ENCODE data around the gene CALML5. TPM values are rescaled to one million over a fixed set of nuclear protein-coding genes. Genes with fewer than 3 reads are reported as not detected.
A peak's percentile ranks its signal among the peaks of the same experiment; 100 is the strongest.

The CALML5 gene
- total and polyA plus RNA-seq, 5 donors from 2014 or later, result not detected

DNA sequence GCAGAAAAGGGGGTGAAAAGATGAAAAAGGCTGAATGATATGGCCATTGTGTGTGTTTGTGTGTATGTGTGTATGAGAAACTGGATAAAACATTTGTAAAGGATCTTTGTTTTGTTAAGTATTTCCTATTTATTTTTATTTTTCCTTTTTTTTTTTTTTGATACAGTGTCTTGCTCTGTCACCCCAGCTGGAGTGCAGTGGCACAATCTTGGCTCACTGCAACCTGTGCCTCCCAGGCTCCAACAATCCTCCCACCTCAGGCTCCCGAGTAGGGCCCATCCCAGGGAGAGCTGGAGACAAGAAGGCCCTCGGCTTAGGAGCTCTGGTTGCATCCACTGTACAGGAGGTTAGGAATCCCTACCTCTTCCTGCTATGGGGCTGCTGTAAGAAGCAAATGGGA lies 6.9 kb upstream of the CALML5 start:
- Mint-ChIP-seq H3K4me3 (no peak overlapping the region), H3K9me3 (no peaks in the 10 kb centered on the region)

GRCh38 chr10:5504146-5505072 lies 5.0 kb upstream of the CALML5 start:
- Histone ChIP-seq H3K36me3 (ENCODE audit: control insufficient read depth, insufficient read depth, low read length) (no peaks in the 10 kb centered on the region), H3K4me1 (ENCODE audit: control insufficient read depth, insufficient read depth, low read length, poor library complexity, severe bottlenecking) (no peaks in the 10 kb centered on the region), H3K4me3 (ENCODE audit: low read depth, low read length) (no peak overlapping the region), H3K9me3 (ENCODE audit: control insufficient read depth in 2 of 2, low read length in 2 of 2) (no peaks in the 10 kb centered on the region), H3K27ac (ENCODE audit: insufficient read depth, low read length, poor library complexity, severe bottlenecking) (no peak overlapping the region), H3K27me3 (ENCODE audit: control insufficient read depth, insufficient read depth, low read length) (no peaks in the 10 kb centered on the region)
- DNase-seq (no peak), ATAC-seq (ENCODE audit: low read depth in 2 of 2) (no peak)
- Mint-ChIP-seq H3K27ac (no peak overlapping the region), H3K27me3 (peaks cover 14% of the 10 kb centered on the region), H3K4me3 (no peak overlapping the region), H3K36me3 (no peaks in the 10 kb centered on the region), H3K4me1 (no peaks in the 10 kb centered on the region), H3K9me3 (no peaks in the 10 kb centered on the region)

More for the DNA sequence above, 6.9 kb upstream of the CALML5 start:
- no peaks in the 10 kb centered on the region for H3K27me3 ChIP-seq (ENCODE audit: control insufficient read depth, insufficient read depth, low read length)
- H3K27ac Mint-ChIP-seq, result peak overlapping the region in 1 of 3 donors; percentile 59
- no peaks in the 10 kb centered on the region for H3K36me3 Mint-ChIP-seq
- H3K27ac ChIP-seq (ENCODE audit: insufficient read depth, low read length, poor library complexity, severe bottlenecking), result no peak overlapping the region
- no peaks in the 10 kb centered on the region for H3K4me1 ChIP-seq (ENCODE audit: control insufficient read depth, insufficient read depth, low read length, poor library complexity, severe bottlenecking)
- H3K36me3 ChIP-seq (ENCODE audit: control insufficient read depth, insufficient read depth, low read length), result no peaks in the 10 kb centered on the region
- no peak for ATAC-seq (ENCODE audit: low read depth in 2 of 2)
- H3K4me3 ChIP-seq (ENCODE audit: low read depth, low read length), result no peak overlapping the region
- H3K9me3 ChIP-seq (ENCODE audit: control insufficient read depth in 2 of 2, low read length in 2 of 2), result no peaks in the 10 kb centered on the region
- no peaks in the 10 kb centered on the region for H3K4me1 Mint-ChIP-seq
- peaks cover 18% of the 10 kb centered on the region for H3K27me3 Mint-ChIP-seq
- no peak for DNase-seq

GRCh38 chr10:5503477-5503835 lies 4.1 kb upstream of the CALML5 start:
- no peak overlapping the region for H3K27ac ChIP-seq (ENCODE audit: insufficient read depth, low read length, poor library complexity, severe bottlenecking)
- Mint-ChIP-seq H3K27me3 (peaks cover 10% of the 10 kb centered on the region), H3K4me3 (no peak overlapping the region), H3K27ac (no peak overlapping the region), H3K36me3 (no peaks in the 10 kb centered on the region), H3K4me1 (no peaks in the 10 kb centered on the region), H3K9me3 (no peaks in the 10 kb centered on the region)
- no peak overlapping the region for H3K4me3 ChIP-seq (ENCODE audit: low read depth, low read length)
- DNase-seq, result no peak
- H3K9me3 ChIP-seq (ENCODE audit: control insufficient read depth in 2 of 2, low read length in 2 of 2), result no peaks in the 10 kb centered on the region
- no peaks in the 10 kb centered on the region for H3K27me3 ChIP-seq (ENCODE audit: control insufficient read depth, insufficient read depth, low read length)
- no peak for ATAC-seq (ENCODE audit: low read depth in 2 of 2)
- H3K4me1 ChIP-seq (ENCODE audit: control insufficient read depth, insufficient read depth, low read length, poor library complexity, severe bottlenecking), result no peaks in the 10 kb centered on the region
- H3K36me3 ChIP-seq (ENCODE audit: control insufficient read depth, insufficient read depth, low read length), result no peaks in the 10 kb centered on the region

DNA sequence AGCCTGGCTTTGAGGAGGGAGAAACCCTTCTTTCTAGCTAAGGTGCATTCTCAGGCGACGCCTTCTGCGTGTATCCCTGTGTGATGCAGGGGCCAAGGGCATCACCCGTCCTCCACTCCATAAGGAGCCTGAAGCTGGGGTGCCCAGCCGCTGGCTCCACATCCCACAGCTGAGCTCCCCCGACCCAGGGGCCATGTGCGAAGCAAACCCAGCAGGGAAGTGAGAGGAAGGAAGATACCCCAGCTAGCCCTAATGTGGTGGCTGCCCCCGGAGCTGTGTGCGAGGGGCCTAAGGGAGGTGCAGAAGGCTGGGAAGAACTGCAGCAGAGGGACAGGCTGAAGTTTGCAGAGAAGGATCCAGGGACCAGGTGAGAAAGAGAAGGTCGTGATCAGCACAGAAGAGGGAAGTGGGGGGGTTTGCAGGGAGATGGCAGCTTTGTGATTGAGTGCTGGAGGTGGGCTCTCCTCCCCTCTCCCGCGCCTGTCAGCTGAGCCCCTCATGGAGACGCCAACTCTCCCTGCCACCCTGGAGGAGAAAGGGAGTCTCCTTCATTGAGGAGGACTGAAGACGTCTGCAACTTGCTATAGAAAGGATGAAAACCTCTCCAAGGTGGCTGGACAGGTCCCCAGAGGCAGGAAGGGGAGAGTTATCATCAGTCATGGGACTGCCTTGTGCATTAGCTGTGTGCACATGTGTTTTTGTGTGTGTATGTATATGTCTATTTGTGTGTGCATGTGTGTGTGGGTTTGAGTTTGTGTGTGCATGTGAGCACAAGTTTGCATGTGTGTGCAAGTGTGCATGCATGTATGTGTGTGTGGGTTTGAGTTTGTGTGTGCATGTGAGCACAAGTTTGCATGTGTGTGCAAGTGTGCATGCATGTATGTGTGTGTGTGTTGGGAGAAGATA lies 3.5 kb upstream of the CALML5 start:
- no peak overlapping the region for H3K4me3 Mint-ChIP-seq
- no peak overlapping the region for H3K27ac Mint-ChIP-seq
- no peaks in the 10 kb centered on the region for H3K4me1 Mint-ChIP-seq
- Histone ChIP-seq H3K9me3 (ENCODE audit: control insufficient read depth in 2 of 2, low read length in 2 of 2) (no peaks in the 10 kb centered on the region), H3K4me3 (ENCODE audit: low read depth, low read length) (no peak overlapping the region), H3K27me3 (ENCODE audit: control insufficient read depth, insufficient read depth, low read length) (no peaks in the 10 kb centered on the region), H3K4me1 (ENCODE audit: control insufficient read depth, insufficient read depth, low read length, poor library complexity, severe bottlenecking) (no peaks in the 10 kb centered on the region), H3K36me3 (ENCODE audit: control insufficient read depth, insufficient read depth, low read length) (no peaks in the 10 kb centered on the region), H3K27ac (ENCODE audit: insufficient read depth, low read length, poor library complexity, severe bottlenecking) (no peak overlapping the region)
- no peak for ATAC-seq (ENCODE audit: low read depth in 2 of 2)
- DNase-seq, result no peak
- H3K9me3 Mint-ChIP-seq, result no peaks in the 10 kb centered on the region
- no peaks in the 10 kb centered on the region for H3K36me3 Mint-ChIP-seq
- peaks cover 10% of the 10 kb centered on the region for H3K27me3 Mint-ChIP-seq

DNA sequence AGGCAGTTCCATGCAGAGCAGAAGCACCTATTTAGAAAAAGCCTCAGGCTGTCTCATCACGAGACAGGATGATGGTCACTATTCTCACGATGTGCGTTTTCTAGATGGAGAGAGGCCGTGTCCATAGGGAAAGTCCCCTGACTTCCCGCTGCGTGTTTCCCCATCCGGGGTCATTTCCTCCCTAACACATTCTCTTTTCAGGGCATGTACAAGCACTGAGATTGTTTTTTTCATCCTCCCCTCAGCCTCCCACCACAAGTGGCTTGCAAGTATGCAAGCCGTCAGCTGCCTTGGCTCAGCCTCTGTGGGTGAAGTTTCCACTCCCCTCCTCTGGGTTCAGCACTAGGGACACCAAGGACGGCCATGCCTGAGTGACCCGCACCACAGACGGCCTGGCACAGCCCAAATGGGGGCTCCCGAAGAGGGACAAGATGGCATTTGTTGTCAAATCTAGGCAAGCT lies 2.7 kb upstream of the CALML5 start:
- Histone ChIP-seq H3K27me3 (ENCODE audit: control insufficient read depth, insufficient read depth, low read length) (no peaks in the 10 kb centered on the region), H3K9me3 (ENCODE audit: control insufficient read depth in 2 of 2, low read length in 2 of 2) (no peaks in the 10 kb centered on the region), H3K36me3 (ENCODE audit: control insufficient read depth, insufficient read depth, low read length) (no peaks in the 10 kb centered on the region), H3K27ac (ENCODE audit: insufficient read depth, low read length, poor library complexity, severe bottlenecking) (no peak overlapping the region), H3K4me3 (ENCODE audit: low read depth, low read length) (no peak overlapping the region), H3K4me1 (ENCODE audit: control insufficient read depth, insufficient read depth, low read length, poor library complexity, severe bottlenecking) (no peaks in the 10 kb centered on the region)
- ATAC-seq (ENCODE audit: low read depth in 2 of 2), result no peak
- no peaks in the 10 kb centered on the region for H3K9me3 Mint-ChIP-seq
- no peak overlapping the region for H3K4me3 Mint-ChIP-seq
- no peaks in the 10 kb centered on the region for H3K4me1 Mint-ChIP-seq
- no peak for DNase-seq
- H3K36me3 Mint-ChIP-seq, result no peaks in the 10 kb centered on the region
- H3K27ac Mint-ChIP-seq, result peak overlapping the region in 1 of 3 donors; percentile 9
- peaks cover 10% of the 10 kb centered on the region for H3K27me3 Mint-ChIP-seq

DNA sequence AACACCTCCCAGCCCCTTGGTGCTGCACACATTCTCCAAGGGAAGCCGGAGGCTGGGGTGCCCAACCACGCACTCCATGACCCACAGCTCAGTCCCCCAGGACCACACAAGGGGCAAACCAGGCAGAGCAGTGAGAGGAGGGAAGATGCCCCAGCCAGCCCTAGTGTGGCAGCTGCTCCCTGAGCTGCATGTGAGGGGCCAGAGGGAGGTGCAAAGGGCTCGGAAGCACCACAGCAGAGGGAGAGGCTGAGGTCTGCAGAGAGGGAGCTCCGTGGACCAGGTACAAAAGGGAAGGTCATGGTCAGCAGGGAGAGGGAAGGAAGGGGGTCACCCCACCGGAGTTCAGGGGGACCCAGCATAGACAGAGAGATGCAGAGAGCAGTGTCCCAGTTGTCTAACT lies 1.5 kb upstream of the CALML5 start:
- Mint-ChIP-seq H3K36me3 (no peaks in the 10 kb centered on the region), H3K4me1 (no peaks in the 10 kb centered on the region), H3K4me3 (no peak overlapping the region), H3K27ac (no peak overlapping the region), H3K9me3 (no peaks in the 10 kb centered on the region), H3K27me3 (peaks cover 10% of the 10 kb centered on the region)
- Histone ChIP-seq H3K27me3 (ENCODE audit: control insufficient read depth, insufficient read depth, low read length) (no peaks in the 10 kb centered on the region), H3K4me3 (ENCODE audit: low read depth, low read length) (no peak overlapping the region), H3K9me3 (ENCODE audit: control insufficient read depth in 2 of 2, low read length in 2 of 2) (no peaks in the 10 kb centered on the region), H3K36me3 (ENCODE audit: control insufficient read depth, insufficient read depth, low read length) (no peaks in the 10 kb centered on the region), H3K27ac (ENCODE audit: insufficient read depth, low read length, poor library complexity, severe bottlenecking) (no peak overlapping the region), H3K4me1 (ENCODE audit: control insufficient read depth, insufficient read depth, low read length, poor library complexity, severe bottlenecking) (no peaks in the 10 kb centered on the region)
- DNase-seq (no peak), ATAC-seq (ENCODE audit: low read depth in 2 of 2) (no peak)

- Mint-ChIP-seq H3K36me3 (no peaks in the 10 kb centered on the region), H3K4me3 (no peak overlapping the region), H3K27me3 (peaks cover 7% of the 10 kb centered on the region), H3K4me1 (no peaks in the 10 kb centered on the region), H3K9me3 (no peaks in the 10 kb centered on the region), H3K27ac (peak overlapping the region in 1 of 3 donors; percentile 27)
- ATAC-seq (ENCODE audit: low read depth in 2 of 2) (no peak), DNase-seq (no peak)
- no peaks in the 10 kb centered on the region for H3K9me3 ChIP-seq (ENCODE audit: control insufficient read depth in 2 of 2, low read length in 2 of 2)
- no peaks in the 10 kb centered on the region for H3K36me3 ChIP-seq (ENCODE audit: control insufficient read depth, insufficient read depth, low read length)
- H3K4me1 ChIP-seq (ENCODE audit: control insufficient read depth, insufficient read depth, low read length, poor library complexity, severe bottlenecking), result no peaks in the 10 kb centered on the region
- H3K27me3 ChIP-seq (ENCODE audit: control insufficient read depth, insufficient read depth, low read length), result no peaks in the 10 kb centered on the region
- no peak overlapping the region for H3K4me3 ChIP-seq (ENCODE audit: low read depth, low read length)
- no peak overlapping the region for H3K27ac ChIP-seq (ENCODE audit: insufficient read depth, low read length, poor library complexity, severe bottlenecking)
These were observed 846 bp upstream of the CALML5 start for GRCh38 chr10:5500162-5500670.
